ENCODE measurements around the gene MSH5. TPM values are rescaled to one million over a fixed set of nuclear protein-coding genes. Genes with fewer than 3 reads are reported as not detected.

Gene MSH5
- total RNA-seq, 1 experiment from 2014 or later: 22.4 TPM

- Histone ChIP-seq H3K18ac (ENCODE audit: insufficient read length, low read depth, low read length) (peak overlapping the region; percentile 68), H4K20me1 (ENCODE audit: control insufficient read depth, insufficient read depth, insufficient read length) (no peaks in the 10 kb centered on the region), H4K91ac (ENCODE audit: insufficient read length, low read depth, low read length) (no peak overlapping the region), H3K4me2 (ENCODE audit: insufficient read depth, insufficient read length, low read length) (peak overlapping the region; percentile 77), H3K9ac (ENCODE audit: extremely low read depth, insufficient read length, low read length) (peak overlapping the region; percentile 72), H2AFZ (ENCODE audit: low read length) (no peak overlapping the region), H3K23me2 (ENCODE audit: insufficient read length, low read depth, low read length, poor library complexity, severe bottlenecking) (peaks cover 3% of the 10 kb centered on the region), H3K4ac (ENCODE audit: low read depth, low read length) (no peak overlapping the region), H4K8ac (replicated peaks; ENCODE audit: insufficient read length, low read depth, low read length) (no peak overlapping the region), H3T11ph (ENCODE audit: low read length) (no peak overlapping the region), H2AK5ac (ENCODE audit: insufficient read length, low read length) (no peak overlapping the region), H4K5ac (ENCODE audit: insufficient read length, low read depth, low read length) (no peak overlapping the region), H3K79me2 (ENCODE audit: insufficient read depth, low read length) (peaks cover 2% of the 10 kb centered on the region; the same call in 1 of the 2 replicates), H2BK120ac (ENCODE audit: low read depth, low read length, poor library complexity, severe bottlenecking) (no peak overlapping the region), H3K79me1 (ENCODE audit: insufficient read depth, low read depth, low read length, poor library complexity, severe bottlenecking) (no peaks in the 10 kb centered on the region), H3K56ac (ENCODE audit: insufficient read length, low read depth, low read length) (no peak overlapping the region), H2BK20ac (ENCODE audit: low read depth, low read length, poor library complexity, severe bottlenecking) (no peak overlapping the region), H3K27me3 (ENCODE audit: insufficient read depth, low read length) (no peaks in the 10 kb centered on the region), H3K9me3 (ENCODE audit: control insufficient read depth, low read depth, low read length) (no peaks in the 10 kb centered on the region), H2BK5ac (ENCODE audit: insufficient read length, low read length) (no peak overlapping the region), H3K23ac (ENCODE audit: insufficient read length, low read depth, low read length) (no peak overlapping the region), H3K14ac (ENCODE audit: insufficient read depth, low read length) (peak overlapping the region; percentile 72; the same call in 1 of the 2 replicates), H3K27ac (ENCODE audit: insufficient read length, low read depth, low read length) (no peak overlapping the region), H2BK12ac (ENCODE audit: insufficient read length, low read depth, low read length) (no peak overlapping the region), H3K4me1 (ENCODE audit: insufficient read depth, low read length) (no peaks in the 10 kb centered on the region), H2BK15ac (ENCODE audit: low read depth, low read length) (no peak overlapping the region)
- Mint-ChIP-seq H3K36me3 (ENCODE audit: insufficient read depth in 1 of 3, low read depth in 3 of 3) (peaks cover 14 to 57% (median 46%) of the 10 kb centered on the region in 3 experiments), H3K9me3 (no peaks in the 10 kb centered on the region), H3K27me3 (ENCODE audit: low read depth) (no peaks in the 10 kb centered on the region), H3K27ac (peak overlapping the region; percentile 97 to 98 (median 98)), H3K4me3 (peak overlapping the region; percentile 98), H3K4me1 (peaks cover 10% of the 10 kb centered on the region in 2 experiments)
- no peak for DNase-seq
- no peak for TF ChIP-seq CTCF (conservative IDR thresholded peaks at IDR 0.05)
- no CpG with 5 or more reads among the region's 44 CpGs for WGBS (ENCODE audit: extremely low coverage, insufficient read length, low lambda C conversion rate)
Observed at GRCh38 chr6:31794866-31795615, 55.2 kb downstream of the MSH5 start.
